ENCODE results near the gene ARL15. TPM values are rescaled to one million over a fixed set of nuclear protein-coding genes. Genes with fewer than 3 reads are reported as not detected.

The ARL15 gene
- total RNA-seq (24.4 and 27.3 TPM in 2 replicates), polyA plus RNA-seq (8.6 and 11.9 TPM in 2 replicates), polyA minus RNA-seq (61.3 and 76.6 TPM in 2 replicates), Bru-seq, nascent RNA (percentile 74 among the genes with signal in this experiment), BruChase-seq, experiment 1, labeled RNA remaining after a 6-hour chase (percentile 74 among the genes with signal in this experiment), BruChase-seq, experiment 2, labeled RNA remaining after a 2-hour chase (percentile 83 among the genes with signal in this experiment)
- polyA plus RNA-seq (2011; cell fraction: cytosol; rRNA removed), result 7.4 and 7.8 TPM in 2 replicates
- polyA plus RNA-seq (2011; cell fraction: nucleus; rRNA removed), result 11.9 and 13.6 TPM in 2 replicates
- polyA plus RNA-seq (2012), result 9.5 and 13.5 TPM in 2 replicates
- 3.2 TPM for polyA minus RNA-seq (2011; cell fraction: cytosol; rRNA and poly(A)+ RNA removed)
- 94.9 and 130 TPM in 2 replicates for polyA minus RNA-seq (2011; cell fraction: nucleus; rRNA and poly(A)+ RNA removed)
- long read RNA-seq, partial matches to known transcripts, result 0 of 16 reads
- long read RNA-seq, other reads (novel, unspliced or antisense), result 11 of 16 reads

DNA sequence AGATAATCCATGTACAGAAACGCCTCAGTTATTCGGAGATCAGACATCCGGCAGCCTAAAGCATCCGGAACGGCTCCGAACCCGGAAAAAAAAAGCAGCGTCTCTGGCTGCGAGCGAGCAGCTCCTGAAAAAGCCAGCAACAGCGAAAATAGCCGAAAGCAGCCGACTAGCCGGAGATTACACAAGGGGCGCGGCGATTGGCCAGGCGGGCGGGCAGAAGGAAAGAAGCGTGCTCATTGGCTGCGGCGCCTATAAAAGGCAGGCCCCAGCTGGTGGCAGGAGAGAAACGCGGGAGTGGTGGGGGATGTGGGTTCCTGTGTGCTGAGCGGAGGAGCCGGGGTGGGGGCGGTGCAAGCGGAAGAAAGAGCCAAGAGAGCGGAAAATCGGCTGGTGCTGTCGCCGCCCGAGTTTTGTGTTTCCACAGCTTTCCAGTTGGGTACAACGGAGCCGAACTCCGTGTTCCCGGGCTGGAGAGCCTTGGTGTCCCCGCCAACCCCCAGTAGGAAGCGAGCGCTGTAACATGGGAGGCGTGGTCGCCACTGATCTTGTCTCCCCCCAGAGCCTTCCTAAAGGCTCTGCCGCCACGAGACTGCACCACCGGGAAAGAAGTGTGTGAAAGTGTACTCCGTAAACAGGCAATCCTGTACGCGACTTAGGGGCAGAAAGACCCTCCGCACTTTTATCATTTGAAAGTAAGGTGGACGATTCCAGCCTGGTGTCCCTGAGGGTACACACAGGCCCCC, at the start of gene ARL15:
ARL15 (minus strand) TSS at position 141 of the 743 bp plus-strand sequence.
- Histone ChIP-seq H3K4me1 (ENCODE audit: control insufficient read depth, extremely low read depth, insufficient read depth, low read length) (peaks cover 24% of the 10 kb centered on the region), H3K4me2 (ENCODE audit: insufficient read depth, low read length) (peak within 1 kb of the TSS; percentile 100), H3K9me3 (replicated peaks; ENCODE audit: control insufficient read depth, insufficient read depth, low read length) (no peaks in the 10 kb centered on the region), H3K27me3 (ENCODE audit: control insufficient read depth in 2 of 2, insufficient read depth in 2 of 2, low read length in 2 of 2) (peaks cover 8 to 11% of the 10 kb centered on the region in 2 experiments), H3K4me3 (replicated peaks in 1 of 3; ENCODE audit: insufficient read depth in 1 of 3, low read depth in 1 of 3, low read length in 3 of 3) (peak within 1 kb of the TSS; percentile 83 to 95 (median 88)), H4K20me1 (replicated peaks; ENCODE audit: control insufficient read depth, extremely low read depth, insufficient read depth, low read length) (no peaks in the 10 kb centered on the region), H2AFZ (ENCODE audit: low read depth, low read length) (peak within 1 kb of the TSS; percentile 99), H3K79me2 (ENCODE audit: control insufficient read depth, insufficient read depth, low read length) (peaks cover 2% of the 10 kb centered on the region), H3K9ac (replicated peaks; ENCODE audit: extremely low read depth, insufficient read depth, low read length) (peak within 1 kb of the TSS; percentile 95), H3K36me3 (ENCODE audit: control insufficient read depth in 2 of 2, extremely low read depth in 1 of 2, insufficient read depth in 2 of 2, low read length in 2 of 2) (no peaks in the 10 kb centered on the region), H3K9me1 (replicated peaks; ENCODE audit: control insufficient read depth, extremely low read depth, insufficient read depth, low read length) (no peaks in the 10 kb centered on the region), H3K27ac (ENCODE audit: insufficient read depth, low read depth, low read length) (peak within 1 kb of the TSS; percentile 45)
- peak; percentile 98 for DNase-seq (ENCODE audit: low read depth, low spot score)
- ChIA-PET POLR2A (interaction anchor here (0.6 to 1.1 kb wide), 21 partner anchors 10 to 1684 kb away, joined by 3 to 18 read pairs (median 4); partner anchors contain the start of gene GPX8), CTCF (interaction anchor here (0.6 to 3.0 kb wide), 12 partner anchors 13 to 557 kb away, joined by 3 to 29 read pairs (median 6); no protein-coding TSS in a partner anchor)
- intact Hi-C loops (cut with micrococcal nuclease) (loop anchor here (1.0 to 2.0 kb wide), 3 partner anchors 68 to 830 kb away; partner anchors contain the start of gene FST), dilution Hi-C loops (cut with MboI; ENCODE audit: extremely low pct_ligation_motif_present, low sequenced_read_pairs) (no loop called here)
- TF ChIP-seq, protein P1, sequence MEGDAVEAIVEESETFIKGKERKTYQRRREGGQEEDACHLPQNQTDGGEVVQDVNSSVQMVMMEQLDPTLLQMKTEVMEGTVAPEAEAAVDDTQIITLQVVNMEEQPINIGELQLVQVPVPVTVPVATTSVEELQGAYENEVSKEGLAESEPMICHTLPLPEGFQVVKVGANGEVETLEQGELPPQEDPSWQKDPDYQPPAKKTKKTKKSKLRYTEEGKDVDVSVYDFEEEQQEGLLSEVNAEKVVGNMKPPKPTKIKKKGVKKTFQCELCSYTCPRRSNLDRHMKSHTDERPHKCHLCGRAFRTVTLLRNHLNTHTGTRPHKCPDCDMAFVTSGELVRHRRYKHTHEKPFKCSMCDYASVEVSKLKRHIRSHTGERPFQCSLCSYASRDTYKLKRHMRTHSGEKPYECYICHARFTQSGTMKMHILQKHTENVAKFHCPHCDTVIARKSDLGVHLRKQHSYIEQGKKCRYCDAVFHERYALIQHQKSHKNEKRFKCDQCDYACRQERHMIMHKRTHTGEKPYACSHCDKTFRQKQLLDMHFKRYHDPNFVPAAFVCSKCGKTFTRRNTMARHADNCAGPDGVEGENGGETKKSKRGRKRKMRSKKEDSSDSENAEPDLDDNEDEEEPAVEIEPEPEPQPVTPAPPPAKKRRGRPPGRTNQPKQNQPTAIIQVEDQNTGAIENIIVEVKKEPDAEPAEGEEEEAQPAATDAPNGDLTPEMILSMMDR (IDR thresholded peaks at IDR 0.05; ENCODE audit: extremely low read depth in 1 of 2, insufficient read depth in 1 of 2, low read depth in 1 of 2, low read length in 2 of 2), result no peak
- TF ChIP-seq POLR2AphosphoS5 (IDR thresholded peaks at IDR 0.05; ENCODE audit: insufficient read depth, low read depth, low read length) (peak; percentile 97), POLR2A (IDR thresholded peaks at IDR 0.05; ENCODE audit: low read depth, low read length) (peak; percentile 99)
- BruUV-seq (replicated peaks), result TSS peak; percentile 91
- peak; percentile 99 for FAIRE-seq

All from endothelial cell of umbilical vein (primary cell).